GM23248 (cell line): Measurements from ENCODE around the gene DCLRE1B.

Experiments
- EZH2 ChIP-seq: fragments of 200-600 bp; sonication (generic); IDR thresholded peaks from 2 replicates; pipeline ENCODE4 v1.6.1; 2018; ENCODE audit warnings: antibody characterized with exemption, mild to moderate bottlenecking; ENCODE audit not compliant: insufficient read depth, poor library complexity, severe bottlenecking
- EZH2phosphoT487 ChIP-seq: fragments of 200-600 bp; sonication (generic); IDR thresholded peaks from 2 replicates; pipeline ENCODE4 v1.6.1; 2018; ENCODE audit warnings: antibody characterized with exemption, moderate library complexity, mild to moderate bottlenecking, low read depth; ENCODE audit not compliant: insufficient read depth

DNA sequence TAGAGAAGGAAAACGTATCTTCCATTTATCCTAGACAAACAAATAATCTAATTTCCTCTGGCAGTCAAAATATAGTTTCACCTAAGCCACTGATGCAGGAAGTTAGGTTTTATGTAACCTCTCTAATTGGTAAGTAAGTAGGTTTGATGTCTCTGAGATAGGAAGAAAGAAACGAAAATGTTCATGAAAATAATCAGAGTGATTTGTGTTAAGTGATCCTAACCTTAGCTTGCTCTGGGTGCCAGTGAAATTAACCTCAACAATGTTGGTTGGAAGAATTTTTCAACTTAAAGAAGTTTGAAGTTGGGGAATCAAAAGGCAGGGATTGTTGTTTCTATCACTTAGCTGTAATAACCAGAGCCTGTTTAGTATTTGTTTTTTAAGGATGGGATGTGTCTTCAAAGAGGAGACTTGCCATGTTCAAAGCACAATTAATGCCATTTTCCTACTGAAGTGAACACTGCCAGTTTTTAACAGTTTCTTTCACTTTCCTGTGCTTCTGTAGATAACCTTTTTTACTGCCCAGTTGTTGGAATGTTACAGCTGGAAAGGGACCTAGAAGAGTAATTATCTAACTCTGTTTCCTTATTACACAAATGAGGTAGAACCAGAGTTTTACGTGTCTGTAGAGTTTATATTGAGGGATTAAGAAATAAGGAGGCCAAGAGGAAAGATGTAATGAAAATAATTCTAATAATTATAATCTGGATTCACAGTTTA, 42.4 kb downstream of the DCLRE1B start:
- TF ChIP-seq EZH2phosphoT487 (no peak), EZH2 (no peak)
